Measurements from ENCODE around the gene ADGRL3.

- no peak for TF ChIP-seq POLR2A (IDR thresholded peaks at IDR 0.05)
- no peak for TF ChIP-seq CTCF (IDR thresholded peaks at IDR 0.05)
- no peak for TF ChIP-seq EP300 (IDR thresholded peaks at IDR 0.05)
These were observed 582.0 kb downstream of the ADGRL3 start for GRCh38 chr4:61782133-61782532.
